AG04449 (cell line): Measurements from ENCODE around the gene NPC1.

Experiments used
- CTCF ChIA-PET: fragments of 350-600 bp; formaldehyde crosslinking; extraction: SDS; loops from one replicate; lab custom pipeline; 2021; ENCODE audit warnings: antibody characterized with exemption; lab: Yijun Ruan, JAX
- POLR2A ChIA-PET: fragments of 400-600, 350-600 bp; formaldehyde crosslinking; extraction: SDS; loops from one replicate; lab custom pipeline; 2020; ENCODE audit warnings: antibody characterized with exemption, inconsistent platforms; lab: Yijun Ruan, JAX
- DNase-seq: peaks from one replicate; pipeline ENCODE4 v3.0.0-alpha.2; 2010; ENCODE audit warnings: low read depth, low spot score
- H3K4me3 ChIP-seq: 2 replicates; pipeline ENCODE4 v1.5.1; 2011; ENCODE audit warnings: low read depth, mild to moderate bottlenecking, control low read depth, low read length
- CTCF ChIP-seq: IDR thresholded peaks from one replicate; pipeline ENCODE4 v1.5.1; 2011; ENCODE audit warnings: mild to moderate bottlenecking, moderate library complexity, low read length, control low read depth, inconsistent platforms; ENCODE audit not compliant: insufficient read depth; ENCODE audit errors: missing control alignments

NPC1 gene

GRCh38 chr18:23548275-23548674, 38.0 kb downstream of the NPC1 start:
- ChIA-PET POLR2A (no interaction called here), CTCF (interaction anchor here (0.8 to 2.0 kb wide), 4 partner anchors 25 to 155 kb away, joined by 3 to 6 read pairs (median 4); no protein-coding TSS in a partner anchor)
- DNase-seq = no peak

GRCh38 chr18:23547846-23548245, 38.5 kb downstream of the NPC1 start:
- no peak for DNase-seq
- no peak for TF ChIP-seq CTCF
- CTCF ChIA-PET = interaction anchor here (0.8 to 2.0 kb wide), 4 partner anchors 24 to 155 kb away, joined by 3 to 6 read pairs (median 4); no protein-coding TSS in a partner anchor
- no peak overlapping the region for H3K4me3 ChIP-seq
- POLR2A ChIA-PET = no interaction called here

More at GRCh38 chr18:23548275-23548674, 38.0 kb downstream of the NPC1 start:
- H3K4me3 ChIP-seq = no peak overlapping the region
- TF ChIP-seq CTCF = no peak

- POLR2A ChIA-PET = no interaction called here
- no peak overlapping the region for H3K4me3 ChIP-seq
- DNase-seq = no peak
- CTCF ChIA-PET = interaction anchor here (0.8 to 2.0 kb wide), 5 partner anchors 24 to 156 kb away, joined by 3 to 6 read pairs (median 4); no protein-coding TSS in a partner anchor
- TF ChIP-seq CTCF = no peak
Observed at GRCh38 chr18:23547306-23547705, 39.0 kb downstream of the NPC1 start.

- no peak for DNase-seq
- TF ChIP-seq CTCF = no peak
- CTCF ChIA-PET = interaction anchor here (0.9 to 1.1 kb wide), 2 partner anchors 47 to 157 kb away, joined by 3 read pairs; no protein-coding TSS in a partner anchor
- no peak overlapping the region for H3K4me3 ChIP-seq
- POLR2A ChIA-PET = no interaction called here
Observed at GRCh38 chr18:23545247-23545789, 41.0 kb downstream of the NPC1 start.

- no peak overlapping the region for H3K4me3 ChIP-seq
- no peak for DNase-seq
- TF ChIP-seq CTCF = no peak
- POLR2A ChIA-PET = no interaction called here
- CTCF ChIA-PET = interaction anchor here (0.8 to 2.9 kb wide), 3 partner anchors 15 to 37 kb away, joined by 3 to 16 read pairs (median 3); no protein-coding TSS in a partner anchor
Observed at GRCh38 chr18:23542461-23542860, 43.8 kb downstream of the NPC1 start.

- no peak for DNase-seq
- POLR2A ChIA-PET = no interaction called here
- H3K4me3 ChIP-seq = no peak overlapping the region
- CTCF ChIA-PET = interaction anchor here (0.8 to 2.9 kb wide), 2 partner anchors 26 to 161 kb away, joined by 3 to 16 read pairs; no protein-coding TSS in a partner anchor
- TF ChIP-seq CTCF = no peak
Observed at GRCh38 chr18:23541349-23542093, 44.8 kb downstream of the NPC1 start.
